Colonic mucosa (tissue), 4 donors: ENCODE measurements around the gene CFAP61. TPM values are rescaled to one million over a fixed set of nuclear protein-coding genes. Genes with fewer than 3 reads are reported as not detected.

Source experiments
- DNase-seq: peaks from one replicate; pipeline ENCODE4 v3.0.0-alpha.2; 2020
- H3K27ac ChIP-seq: fragments of 200-600 bp; one replicate; pipeline ENCODE4 v1.8.0; 2021
- H3K27me3 ChIP-seq: fragments of 200-600 bp; one replicate; pipeline ENCODE4 v1.8.0; 2021
- H3K36me3 ChIP-seq: fragments of 200-600 bp; one replicate; pipeline ENCODE4 v1.8.0; 2021
- H3K4me1 ChIP-seq: fragments of 200-600 bp; one replicate; pipeline ENCODE4 v1.8.0; 2021; ENCODE audit warnings: mild to moderate bottlenecking
- H3K4me3 ChIP-seq: fragments of 200-600 bp; one replicate; pipeline ENCODE4 v1.8.0; 2021
- H3K9ac ChIP-seq, 2 donors: one replicate each; pipeline ENCODE4 v1.7.0; 2013; ENCODE audit warnings: control low read depth in 2 of 2, low read depth in 2 of 2, low read length in 2 of 2
- H3K9me3 ChIP-seq: fragments of 200-600 bp; one replicate; pipeline ENCODE4 v1.8.0; 2021
- CTCF ChIP-seq: fragments of 200-600 bp; IDR thresholded peaks from one replicate; pipeline ENCODE4 v1.8.0; 2022; ENCODE audit warnings: antibody characterized with exemption, mild to moderate bottlenecking
- intact Hi-C: fragments of 100-400 bp; cut with DNase I; formaldehyde crosslinking; loops from one replicate; pipeline ENCODE4 v1.14.1; 2022
- total RNA-seq, 2 donors: library from RNA; stranded (reverse); fragmentation: NEBNext Ultra II Directional in 1 of 2; extraction: Animal tissue kit (Norgen Biotek cat#: 25700) in 1 of 2; gene quantifications; one replicate each; pipeline ENCODE4 v1.2.1, GENCODE V29; 2021
- donor health status: healthy.
- donor health status: DM: no; HTN: no; CAD: no.
- donor health status: DM: no; HTN: no; CAD: no.

The CFAP61 gene
- total RNA-seq, 2 donors from 2014 or later, result 0.32 TPM; not detected in 1

GRCh38 chr20:20362774-20363433 lies 310.6 kb downstream of the CFAP61 start:
- H3K4me3 ChIP-seq, result no peak overlapping the region
- intact Hi-C loops, result loop anchor here (5.0 kb wide), 1 partner anchor 204 kb away; no protein-coding TSS in a partner anchor
- no peak overlapping the region for H3K27ac ChIP-seq
- TF ChIP-seq CTCF, result no peak
- H3K9me3 ChIP-seq, result no peaks in the 10 kb centered on the region
- H3K4me1 ChIP-seq, result peaks cover 4% of the 10 kb centered on the region
- H3K27me3 ChIP-seq, result peaks cover 50% of the 10 kb centered on the region
- H3K36me3 ChIP-seq, result no peaks in the 10 kb centered on the region
- no peak overlapping the region for H3K9ac ChIP-seq
- no peak for DNase-seq

- no peaks in the 10 kb centered on the region for H3K9me3 ChIP-seq
- H3K9ac ChIP-seq, result no peak overlapping the region
- H3K4me1 ChIP-seq, result peaks cover 4% of the 10 kb centered on the region
- DNase-seq, result no peak
- intact Hi-C loops, result loop anchor here (5.0 kb wide), 1 partner anchor 204 kb away; no protein-coding TSS in a partner anchor
- H3K27ac ChIP-seq, result no peak overlapping the region
- H3K4me3 ChIP-seq, result no peak overlapping the region
- no peak for TF ChIP-seq CTCF
- H3K27me3 ChIP-seq, result peaks cover 52% of the 10 kb centered on the region
- H3K36me3 ChIP-seq, result no peaks in the 10 kb centered on the region
Measured at GRCh38 chr20:20363434-20363798, 311.1 kb downstream of the CFAP61 start.

GRCh38 chr20:20363799-20364592 lies 311.7 kb downstream of the CFAP61 start:
- no peak overlapping the region for H3K27ac ChIP-seq
- H3K4me3 ChIP-seq, result no peak overlapping the region
- no peaks in the 10 kb centered on the region for H3K36me3 ChIP-seq
- H3K4me1 ChIP-seq, result peaks cover 4% of the 10 kb centered on the region
- intact Hi-C loops, result loop anchor here (5.0 kb wide), 1 partner anchor 203 kb away; no protein-coding TSS in a partner anchor
- H3K9ac ChIP-seq, result no peak overlapping the region
- TF ChIP-seq CTCF, result no peak
- H3K9me3 ChIP-seq, result no peaks in the 10 kb centered on the region
- DNase-seq, result no peak
- peaks cover 55% of the 10 kb centered on the region for H3K27me3 ChIP-seq

GRCh38 chr20:20364593-20365479 lies 312.5 kb downstream of the CFAP61 start:
- Histone ChIP-seq H3K27me3 (peaks cover 63% of the 10 kb centered on the region), H3K4me1 (peaks cover 10% of the 10 kb centered on the region), H3K4me3 (no peak overlapping the region), H3K36me3 (no peaks in the 10 kb centered on the region), H3K9me3 (no peaks in the 10 kb centered on the region), H3K27ac (no peak overlapping the region), H3K9ac (no peak overlapping the region)
- no peak for TF ChIP-seq CTCF
- intact Hi-C loops, result loop anchor here (5.0 kb wide), 1 partner anchor 202 kb away; no protein-coding TSS in a partner anchor
- no peak for DNase-seq
